NCI-H82 (cell line): Measurements from ENCODE around the gene RXRB.
A peak's percentile ranks its signal among the peaks of the same experiment; 100 is the strongest.

ENCODE experiments used
- DNase-seq: peaks from one replicate; lab custom pipeline; 2025; lab: John Stamatoyannopoulos, UW

Gene RXRB

DNA sequence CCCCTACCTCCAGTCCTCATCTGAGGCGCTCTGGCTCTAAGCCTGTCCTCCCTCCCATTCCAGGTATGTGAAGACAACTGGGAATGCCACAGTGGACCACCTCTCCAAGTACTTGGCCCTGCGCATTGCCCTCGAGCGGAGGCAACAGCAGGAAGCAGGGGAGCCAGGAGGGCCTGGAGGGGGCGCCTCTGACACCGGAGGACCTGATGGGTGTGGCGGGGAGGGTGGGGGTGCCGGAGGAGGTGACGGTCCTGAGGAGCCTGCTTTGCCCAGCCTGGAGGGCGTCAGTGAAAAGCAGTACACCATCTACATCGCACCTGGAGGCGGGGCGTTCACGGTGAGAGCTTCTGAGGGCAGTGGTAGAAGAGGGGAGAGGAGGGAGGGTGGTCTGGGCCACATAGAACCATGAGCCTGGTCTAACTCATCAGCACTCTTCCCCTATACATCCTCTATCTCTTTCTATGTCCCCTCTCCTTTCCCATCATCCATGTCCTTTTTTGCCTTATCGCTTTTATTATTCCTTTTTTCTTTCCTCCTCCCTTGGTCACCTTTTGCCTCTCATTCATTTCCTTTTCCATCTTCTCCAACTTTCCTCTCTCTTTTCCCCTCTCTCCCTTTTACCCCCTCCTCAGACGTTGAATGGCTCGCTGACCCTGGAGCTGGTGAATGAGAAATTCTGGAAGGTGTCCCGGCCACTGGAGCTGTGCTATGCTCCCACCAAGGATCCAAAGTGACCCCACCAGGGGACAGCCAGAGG, 11.4 kb upstream of the RXRB start:
- DNase-seq, result peak; percentile 32

DNA sequence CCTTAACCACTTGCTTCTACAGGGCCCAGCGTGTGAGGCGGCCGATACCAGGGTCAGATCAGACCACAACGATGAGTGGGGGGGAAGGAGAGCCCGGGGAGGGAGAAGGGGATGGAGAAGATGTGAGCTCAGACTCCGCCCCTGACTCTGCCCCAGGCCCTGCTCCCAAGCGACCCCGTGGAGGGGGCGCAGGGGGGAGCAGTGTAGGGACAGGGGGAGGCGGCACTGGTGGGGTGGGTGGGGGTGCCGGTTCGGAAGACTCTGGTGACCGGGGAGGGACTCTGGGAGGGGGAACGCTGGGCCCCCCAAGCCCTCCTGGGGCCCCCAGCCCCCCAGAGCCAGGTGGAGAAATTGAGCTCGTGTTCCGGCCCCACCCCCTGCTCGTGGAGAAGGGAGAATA, 10.7 kb upstream of the RXRB start:
- no peak for DNase-seq

DNA sequence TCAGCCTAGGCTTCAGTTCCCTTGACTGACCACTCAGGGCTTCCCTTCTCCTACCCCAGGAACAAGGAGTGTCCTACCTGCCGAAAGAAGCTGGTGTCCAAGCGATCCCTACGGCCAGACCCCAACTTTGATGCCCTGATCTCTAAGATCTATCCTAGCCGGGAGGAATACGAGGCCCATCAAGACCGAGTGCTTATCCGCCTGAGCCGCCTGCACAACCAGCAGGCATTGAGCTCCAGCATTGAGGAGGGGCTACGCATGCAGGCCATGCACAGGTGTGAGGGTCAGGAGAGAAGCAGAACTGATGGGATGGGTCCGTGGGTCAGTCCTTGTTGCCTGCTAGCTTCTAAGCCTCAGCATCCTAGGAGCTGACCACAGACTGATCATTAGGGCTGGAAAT, 9.4 kb upstream of the RXRB start:
- DNase-seq, result no peak

DNA sequence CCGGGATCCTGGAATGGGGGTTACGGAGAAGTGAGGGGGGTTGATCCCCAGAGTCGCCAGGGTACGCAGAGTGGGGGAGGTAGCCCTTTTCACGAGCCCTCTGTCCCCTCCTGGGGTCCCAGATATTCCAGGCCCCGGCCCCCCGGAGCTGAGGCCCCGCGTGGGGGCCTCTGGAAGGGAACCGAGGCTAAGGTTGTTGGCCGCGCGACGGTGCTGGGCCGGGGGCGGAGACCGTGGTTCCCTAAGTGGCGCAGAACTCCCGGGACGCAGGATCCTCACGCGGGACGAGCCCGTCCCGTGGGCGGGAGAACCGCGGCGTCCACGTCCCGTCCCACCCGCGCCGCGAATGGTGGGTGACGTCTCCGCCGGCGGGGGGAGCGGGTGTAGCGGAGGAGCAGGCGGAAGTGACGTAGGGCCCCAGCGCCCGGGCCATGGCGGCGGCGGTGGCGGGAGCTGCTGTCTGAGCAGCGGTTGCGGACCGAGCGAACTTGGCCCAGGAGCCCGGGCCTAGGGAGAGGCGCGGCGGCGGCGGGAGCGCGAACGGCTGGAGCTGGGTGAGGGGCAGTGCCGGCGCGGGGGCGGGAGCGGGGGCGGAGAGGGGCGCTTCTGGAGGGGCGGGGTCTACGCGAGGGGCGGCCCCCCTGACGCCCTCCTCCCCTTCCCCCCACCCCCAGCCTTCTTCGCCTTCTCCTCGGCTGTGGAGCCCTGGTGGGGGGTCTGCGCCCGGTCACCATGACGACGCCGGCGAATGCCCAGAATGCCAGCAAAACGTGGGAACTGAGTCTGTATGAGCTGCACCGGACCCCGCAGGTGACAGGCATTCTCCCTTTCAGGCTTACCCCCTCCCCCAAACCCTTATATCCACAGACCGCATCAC, 7.9 kb upstream of the RXRB start, which contains the start of gene RING1:
Gene RING1 (plus strand): TSS at position 410 of the 877 bp plus-strand sequence. CDS start 323 bp downstream, at position 733.
- peak; percentile 85 for DNase-seq

DNA sequence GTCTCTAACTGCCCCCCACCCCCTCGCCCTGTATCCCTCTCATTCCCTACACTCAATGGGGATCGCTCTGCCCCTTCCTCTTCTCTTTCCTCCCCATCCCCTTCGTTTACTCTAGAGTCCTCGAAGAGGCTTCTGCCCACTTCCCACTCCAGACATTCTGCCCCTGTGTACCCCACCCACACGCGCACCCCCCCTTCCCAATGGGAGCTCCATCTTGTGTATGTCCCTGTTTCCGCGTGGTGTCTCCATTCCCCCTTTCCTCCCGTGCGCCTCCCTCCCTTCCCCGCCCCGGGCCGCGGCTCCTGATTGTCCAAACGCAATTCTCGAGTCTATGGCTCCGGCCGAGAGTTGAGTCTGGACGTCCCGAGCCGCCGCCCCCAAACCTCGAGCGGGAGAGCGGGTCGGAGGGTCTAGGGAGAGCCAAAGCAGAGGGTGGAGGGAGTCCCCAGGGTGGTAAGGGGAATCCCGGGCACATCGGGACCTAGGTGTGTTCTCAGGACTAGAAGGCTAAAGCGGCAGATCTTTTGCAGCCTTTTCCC, 7.2 kb upstream of the RXRB start:
- peak; percentile 66 for DNase-seq

DNA sequence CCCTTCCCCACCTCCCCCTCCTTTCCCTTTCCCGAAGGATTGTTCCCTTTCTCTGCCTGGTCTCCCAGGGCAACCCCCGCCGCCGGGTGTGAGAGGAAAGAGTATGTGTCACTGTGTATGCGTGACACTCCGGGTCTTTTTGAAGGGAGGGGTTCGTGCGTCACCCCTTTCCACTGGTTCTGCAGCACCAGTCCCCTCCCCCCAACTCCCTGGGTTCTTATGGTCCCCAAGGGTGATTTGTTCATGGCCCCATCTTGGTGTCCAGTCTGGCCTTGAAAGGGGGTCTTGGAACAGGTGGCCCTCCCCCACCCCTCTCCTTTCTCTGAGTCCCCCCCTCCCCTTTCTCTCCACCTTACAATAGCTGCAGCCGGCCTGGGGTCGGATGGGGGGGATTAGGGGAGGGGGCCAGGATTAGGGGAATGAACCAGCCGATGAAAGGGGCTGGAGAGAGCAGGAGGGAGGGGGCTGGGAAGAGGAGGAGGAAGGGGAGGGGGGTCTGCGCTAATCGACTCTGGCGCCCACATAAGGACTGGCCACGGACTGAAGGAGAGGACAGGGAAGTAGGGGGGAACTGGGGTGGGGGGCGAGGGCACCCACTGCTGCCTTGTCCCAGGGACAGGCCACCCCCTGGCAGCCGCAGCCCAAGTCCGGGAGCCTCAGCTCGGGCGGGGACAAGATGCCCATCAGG, 6.5 kb upstream of the RXRB start:
- DNase-seq, result peak; percentile 56

DNA sequence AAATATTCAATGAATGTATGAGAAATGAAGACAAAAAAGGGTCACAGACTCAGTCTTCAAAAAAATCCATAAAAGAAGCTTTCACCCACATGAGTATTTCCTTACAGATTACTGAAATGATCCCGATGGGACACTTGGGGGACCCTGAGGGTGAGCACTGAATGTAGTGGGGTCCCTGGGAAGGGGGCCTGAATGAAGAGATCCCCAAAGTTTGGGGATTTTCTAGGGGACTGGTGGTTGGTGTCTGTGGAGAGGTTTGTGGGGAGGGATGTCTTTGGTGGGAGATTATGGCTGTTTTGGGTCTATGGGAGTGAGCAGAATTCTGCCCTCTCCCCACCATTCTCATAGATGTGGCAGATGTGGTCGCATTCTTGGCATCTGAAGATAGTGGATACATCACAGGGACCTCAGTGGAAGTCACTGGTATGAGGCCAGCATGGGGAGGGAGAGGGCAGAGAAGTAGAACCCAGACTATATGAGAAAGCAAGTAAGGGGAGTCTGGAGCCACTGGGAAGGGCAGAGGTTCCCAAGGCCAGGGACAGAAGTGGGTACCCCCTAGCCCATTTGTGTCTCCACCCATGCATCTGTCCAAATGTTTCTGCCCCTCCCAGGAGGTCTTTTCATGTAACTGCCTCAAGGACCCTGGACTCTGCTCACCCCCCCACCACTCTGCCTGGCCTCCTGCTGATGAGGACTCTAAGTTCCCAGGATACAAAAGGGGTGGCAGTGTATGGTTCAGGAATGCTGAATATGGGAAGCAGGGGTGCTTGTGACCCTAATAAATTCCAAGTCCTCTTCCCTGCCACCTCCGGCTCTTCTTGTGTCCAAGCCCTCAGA, 5.8 kb upstream of the RXRB start:
- DNase-seq, result no peak

DNA sequence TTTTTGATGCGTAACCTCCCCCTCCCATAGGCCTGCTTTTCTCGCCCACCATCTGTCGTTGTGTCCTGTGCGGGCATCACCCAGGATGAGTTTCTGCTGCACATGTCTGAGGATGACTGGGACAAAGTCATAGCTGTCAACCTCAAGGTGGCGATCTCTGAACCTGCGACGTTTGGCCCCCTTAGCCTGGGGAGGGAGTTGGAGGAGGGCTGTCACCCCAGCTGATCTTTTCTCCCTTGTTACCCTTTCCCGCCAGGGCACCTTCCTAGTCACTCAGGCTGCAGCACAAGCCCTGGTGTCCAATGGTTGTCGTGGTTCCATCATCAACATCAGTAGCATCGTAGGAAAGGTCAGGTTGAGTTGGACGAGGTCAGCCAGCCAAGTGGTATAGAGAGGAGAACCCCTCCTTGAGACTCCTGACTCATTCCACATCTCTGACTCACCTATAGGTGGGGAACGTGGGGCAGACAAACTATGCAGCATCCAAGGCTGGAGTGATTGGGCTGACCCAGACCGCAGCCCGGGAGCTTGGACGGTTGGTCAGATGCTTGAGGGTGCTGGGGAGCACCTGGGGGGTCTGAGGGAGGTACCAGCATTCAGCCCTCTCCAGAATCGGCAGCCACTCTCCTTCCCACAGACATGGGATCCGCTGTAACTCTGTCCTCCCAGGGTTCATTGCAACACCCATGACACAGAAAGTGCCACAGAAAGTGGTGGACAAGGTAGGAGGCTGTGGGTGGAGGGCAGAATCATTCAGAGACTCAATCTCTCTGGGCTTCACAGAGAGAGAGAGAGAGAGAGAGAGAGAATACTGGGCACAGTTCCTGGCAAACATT, 4.9 kb upstream of the RXRB start:
- DNase-seq, result peak; percentile 68

DNA sequence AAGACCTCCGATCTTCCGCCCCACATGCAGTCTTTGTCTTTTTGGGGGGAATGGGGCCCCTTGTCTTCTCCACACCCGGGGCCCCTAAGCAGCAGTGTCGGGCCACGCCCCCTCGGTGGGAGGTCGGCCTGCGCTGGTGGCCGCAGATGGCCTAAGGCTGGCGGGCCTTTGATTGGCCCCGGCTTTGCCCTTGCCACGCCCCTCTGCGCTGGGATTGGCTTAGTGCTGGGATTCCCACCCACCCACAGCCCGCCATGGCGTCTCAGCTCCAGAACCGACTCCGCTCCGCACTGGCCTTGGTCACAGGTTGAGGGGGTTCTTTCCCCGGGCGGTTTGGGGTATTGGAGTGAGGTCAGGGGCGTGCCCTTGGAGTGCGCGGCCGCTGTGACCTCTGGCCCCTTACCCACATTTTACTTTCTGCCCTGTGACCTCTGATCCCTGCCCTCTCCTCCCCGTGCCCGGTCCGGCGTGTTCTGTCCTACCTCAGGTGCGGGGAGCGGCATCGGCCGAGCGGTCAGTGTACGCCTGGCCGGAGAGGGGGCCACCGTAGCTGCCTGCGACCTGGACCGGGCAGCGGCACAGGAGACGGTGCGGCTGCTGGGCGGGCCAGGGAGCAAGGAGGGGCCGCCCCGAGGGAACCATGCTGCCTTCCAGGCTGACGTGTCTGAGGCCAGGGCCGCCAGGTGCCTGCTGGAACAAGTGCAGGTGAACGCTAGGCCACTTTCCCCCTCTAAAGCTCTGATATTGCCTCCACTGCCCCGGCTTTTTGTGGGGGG, 4.1 kb upstream of the RXRB start, which contains the start of gene HSD17B8:
Gene HSD17B8 (plus strand): TSS at position 241 of the 776 bp plus-strand sequence. CDS start 14 bp downstream, at position 255.
- DNase-seq, result peak; percentile 98

DNA sequence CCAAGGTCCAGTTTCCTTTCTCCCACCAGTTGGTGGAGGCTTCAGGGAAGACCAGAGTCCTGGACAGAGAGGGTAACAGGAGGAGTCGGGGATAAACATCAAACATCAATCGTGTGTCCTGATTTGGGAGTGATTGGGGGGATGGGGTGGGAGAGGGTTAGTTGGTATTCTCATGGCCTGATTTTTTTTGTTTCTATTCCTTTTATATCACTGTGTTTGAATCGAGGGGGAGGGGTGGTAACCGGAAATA, 3.6 kb upstream of the RXRB start:
- DNase-seq, result no peak

DNA sequence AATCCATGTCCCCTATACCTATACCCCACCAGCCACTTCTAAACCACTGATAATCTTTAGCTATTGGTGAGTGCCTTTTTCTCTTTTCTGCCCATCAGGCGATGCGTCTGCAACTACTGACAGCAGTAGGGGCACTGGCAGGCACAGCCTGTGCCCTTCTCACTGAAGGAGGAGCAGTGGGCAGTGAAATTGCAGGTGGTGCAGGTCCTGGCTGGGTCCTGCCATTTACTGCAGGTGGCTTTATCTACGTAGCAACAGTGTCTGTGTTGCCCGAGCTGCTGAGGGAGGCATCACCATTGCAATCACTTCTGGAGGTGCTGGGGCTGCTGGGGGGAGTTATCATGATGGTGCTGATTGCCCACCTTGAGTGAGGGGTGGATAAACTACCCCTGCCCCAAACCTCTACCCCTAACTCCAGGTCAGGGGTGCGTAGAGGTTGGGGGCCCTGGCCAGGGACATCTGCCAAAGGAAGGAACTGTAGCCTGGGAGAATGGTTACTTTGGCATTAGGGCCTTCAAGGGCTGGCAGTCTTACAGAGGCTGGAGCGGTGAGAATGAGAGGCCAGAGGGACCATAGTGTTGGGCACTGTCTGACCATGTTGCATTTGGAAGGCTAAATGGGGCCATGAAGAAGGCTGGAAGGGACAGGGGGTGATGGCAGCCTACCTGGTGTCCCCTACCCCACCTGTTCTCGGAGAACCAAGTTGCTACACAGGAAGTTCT, 3.1 kb upstream of the RXRB start:
- DNase-seq, result no peak

DNA sequence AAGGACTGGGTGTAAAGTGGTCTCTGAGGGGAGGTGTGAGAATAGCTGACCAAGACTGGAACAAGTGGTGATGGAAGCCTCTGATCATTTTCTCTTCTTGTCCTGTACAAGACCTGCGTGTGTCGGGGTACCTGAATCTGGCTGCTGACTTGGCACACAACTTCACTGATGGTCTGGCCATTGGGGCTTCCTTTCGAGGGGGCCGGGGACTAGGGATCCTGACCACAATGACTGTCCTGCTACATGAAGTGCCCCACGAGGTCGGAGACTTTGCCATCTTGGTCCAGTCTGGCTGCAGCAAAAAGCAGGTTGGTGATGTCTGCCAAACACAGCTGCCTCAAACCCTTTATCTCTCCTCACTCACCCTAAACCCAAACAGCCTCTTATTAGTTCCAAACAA, 2.3 kb upstream of the RXRB start:
- DNase-seq, result no peak

DNA sequence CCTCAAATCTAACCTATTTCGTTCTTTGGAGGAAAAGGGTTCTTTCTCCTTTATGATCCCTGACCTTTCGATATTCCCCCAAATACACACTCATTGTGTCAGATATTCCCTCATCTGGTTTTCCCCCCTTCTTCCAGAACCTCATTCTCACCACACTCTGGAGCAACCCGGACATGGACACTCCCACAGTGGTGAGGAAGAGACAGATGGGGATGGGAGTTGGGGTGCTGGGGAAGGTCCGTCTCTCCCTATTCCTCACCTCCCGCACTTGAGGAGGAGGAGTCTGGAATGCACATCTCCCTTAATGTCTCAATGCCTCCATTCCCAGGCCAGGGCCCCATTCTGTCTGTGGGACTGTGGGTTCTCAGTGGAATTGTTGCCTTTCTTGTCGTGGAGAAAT, 1.5 kb upstream of the RXRB start:
- DNase-seq, result no peak

DNA sequence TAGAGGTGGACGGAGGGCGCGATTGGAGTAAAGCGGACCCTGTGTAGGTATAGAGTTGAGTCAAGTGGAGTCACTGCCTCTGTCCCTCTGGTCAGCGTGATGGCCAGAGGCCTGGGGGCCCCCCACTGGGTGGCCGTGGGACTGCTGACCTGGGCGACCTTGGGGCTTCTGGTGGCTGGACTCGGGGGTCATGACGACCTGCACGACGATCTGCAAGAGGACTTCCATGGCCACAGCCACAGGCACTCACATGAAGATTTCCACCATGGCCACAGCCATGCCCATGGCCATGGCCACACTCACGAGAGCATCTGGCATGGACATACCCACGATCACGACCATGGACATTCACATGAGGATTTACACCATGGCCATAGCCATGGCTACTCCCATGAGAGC, 681 bp upstream of the RXRB start:
- DNase-seq, result no peak

DNA sequence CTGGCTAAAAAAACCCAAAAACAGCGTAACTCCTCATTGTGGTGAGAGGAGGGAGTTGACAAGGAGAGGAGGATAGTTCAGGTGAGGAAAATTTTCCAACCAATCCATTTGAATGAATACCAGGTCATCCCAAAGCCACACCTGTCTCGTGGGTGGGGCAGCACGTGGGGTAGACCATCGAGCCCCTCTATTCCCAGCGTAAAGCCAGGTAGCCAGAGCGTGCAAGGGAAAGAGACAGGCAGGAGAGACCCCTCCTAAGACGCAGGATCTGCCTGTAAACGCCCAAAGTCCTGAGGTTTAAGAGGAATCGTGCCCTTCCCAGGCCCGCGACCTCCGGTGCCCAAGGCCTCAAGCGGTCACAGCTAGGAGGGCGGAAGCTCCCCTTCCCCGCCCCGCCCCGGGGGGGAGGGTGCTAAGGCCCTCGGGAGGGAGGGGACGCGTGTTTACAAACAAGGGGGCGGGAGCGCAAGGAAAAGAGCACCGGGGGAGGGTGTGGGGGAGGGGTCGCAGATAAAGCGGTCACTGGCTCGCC, 712 bp downstream of the RXRB start:
- DNase-seq, result peak; percentile 94

DNA sequence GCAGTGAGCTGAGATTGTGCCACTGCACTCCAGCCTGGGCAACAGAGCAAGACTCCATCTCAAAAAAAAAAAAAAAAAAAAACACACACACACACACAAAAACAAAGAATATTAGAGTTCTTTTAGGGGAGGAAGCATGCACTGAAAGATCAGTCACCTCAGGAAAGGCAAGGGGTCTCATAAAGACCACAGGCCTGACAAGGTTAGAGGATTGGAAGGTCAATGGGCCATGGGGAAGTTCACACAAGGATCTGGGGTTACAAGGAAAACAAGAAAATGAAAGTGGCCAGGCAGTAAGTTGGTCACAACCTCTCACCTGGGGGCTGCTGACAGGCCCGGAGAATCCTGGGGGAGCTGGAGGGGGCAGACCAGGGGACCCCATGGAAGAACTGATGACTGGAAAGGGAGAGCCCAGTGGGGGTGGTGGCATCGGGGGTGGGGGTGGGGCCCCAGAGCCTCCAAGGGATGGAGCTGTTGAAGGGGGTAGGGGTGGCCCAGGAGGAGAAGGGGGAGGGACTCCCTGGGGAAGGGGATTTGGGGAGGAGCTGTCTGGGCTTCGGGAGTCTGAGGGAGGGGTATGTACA, 1.5 kb downstream of the RXRB start:
- peak; percentile 22 for DNase-seq

DNA sequence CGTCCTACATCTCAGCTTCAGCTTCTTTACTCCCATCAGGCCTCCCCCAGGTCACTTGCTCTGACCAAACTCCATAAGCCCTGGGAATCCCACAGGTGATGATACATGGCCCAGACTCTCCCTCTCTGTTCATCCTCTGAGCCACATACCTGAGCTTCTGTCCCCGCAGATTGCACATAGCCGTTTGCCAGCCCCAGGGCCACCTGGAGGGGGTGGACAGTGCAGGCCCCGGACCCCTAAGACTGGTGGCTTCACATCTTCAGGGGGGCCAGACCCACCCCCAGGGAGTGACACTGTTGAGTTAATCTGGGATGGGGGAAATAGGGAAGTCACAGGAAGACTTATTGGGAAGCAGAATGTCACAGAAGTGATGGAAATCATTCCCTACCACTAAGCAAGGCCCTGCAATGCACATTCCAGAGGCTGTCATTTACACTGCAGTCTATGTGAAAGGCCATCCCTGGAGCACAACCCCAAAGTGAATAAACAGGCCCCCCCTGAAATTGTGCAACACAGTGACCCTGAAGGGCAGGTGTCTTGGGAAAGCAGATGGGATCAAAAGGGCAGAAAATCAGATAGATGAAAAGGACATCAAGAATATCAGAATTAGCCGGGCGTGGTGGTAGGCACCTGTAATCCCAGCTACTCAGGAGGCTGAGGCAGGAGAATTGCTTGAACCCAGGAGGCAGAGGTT, 2.2 kb downstream of the RXRB start:
- no peak for DNase-seq
